PC-9 (cell line): ENCODE measurements around the gene GFOD2.

Experiments used
- CTCF ChIP-seq: fragments of 200-600 bp; sonication (generic); conservative IDR thresholded peaks from 2 replicates; pipeline ENCODE4 v1.6.1; 2017; ENCODE audit warnings: mixed run types, antibody characterized with exemption, mild to moderate bottlenecking, moderate library complexity
- EZH2 ChIP-seq: fragments of 200-600 bp; sonication (generic); IDR thresholded peaks from 2 replicates; pipeline ENCODE4 v1.8.0; 2017; ENCODE audit warnings: antibody characterized with exemption, low read depth

GRCh38 chr16:67716097-67716496 is 3.0 kb downstream of the GFOD2 start:
- no peak for TF ChIP-seq EZH2
- no peak for TF ChIP-seq CTCF
